ENCODE data around the gene CSNK1G1. TPM values are rescaled to one million over a fixed set of nuclear protein-coding genes. Genes with fewer than 3 reads are reported as not detected.

CSNK1G1 gene
- total and polyA plus RNA-seq, 2 of the 8 experiments (the other 6 are each of a cell fraction or from before 2014, with no cell fraction given) = 6.0 to 12.9 TPM

- no peak overlapping the region for H2BK20ac ChIP-seq (ENCODE audit: low read length)
- no peak overlapping the region for H2BK5ac ChIP-seq (ENCODE audit: low read depth, low read length)
- no peak overlapping the region for H3K27ac ChIP-seq (ENCODE audit: low read depth, low read length)
- H4K8ac ChIP-seq (ENCODE audit: extremely low read depth, insufficient read depth, low read length) = no peak overlapping the region
- H2BK12ac ChIP-seq (ENCODE audit: low read depth, low read length) = no peak overlapping the region
- no peak for TF ChIP-seq TCF12 (IDR thresholded peaks at IDR 0.05; ENCODE audit: low read depth, low read length)
- no peak overlapping the region for H3K9ac ChIP-seq (replicated peaks in 1 of 4; ENCODE audit: extremely low read depth in 1 of 4, low read depth in 3 of 4, low read length in 3 of 4)
- no peak overlapping the region for H3K23ac ChIP-seq (ENCODE audit: insufficient read length)
- H4K20me1 ChIP-seq (replicated peaks in 1 of 2; ENCODE audit: control insufficient read depth in 1 of 2, insufficient read depth in 2 of 2, low read length in 2 of 2) = peaks cover 0 to 3% of the 10 kb centered on the region in 2 experiments
- H3K56ac ChIP-seq (replicated peaks; ENCODE audit: insufficient read length, low read depth, low read length) = no peak overlapping the region
- H3K27me3 ChIP-seq (replicated peaks in 1 of 4; ENCODE audit: control insufficient read depth in 3 of 4, extremely low read depth in 1 of 4, insufficient read depth in 3 of 4, low read length in 3 of 4) = 0 out of 7 replicates have a peak, but pooled peaks cover 0 to 3% (median 1%) of the 10 kb centered on the region in 4 experiments
- ChIA-PET POLR2A (ENCODE audit: partially characterized antibody) (interaction anchor here (2.3 kb wide), 1 partner anchor 11 kb away, joined by 7 read pairs; no protein-coding TSS in a partner anchor), CTCF (ENCODE audit: partially characterized antibody) (interaction anchor here (1.0 to 1.4 kb wide), 5 partner anchors 9 to 77 kb away, joined by 3 to 7 read pairs (median 3); no protein-coding TSS in a partner anchor)
- no peak overlapping the region for H4K5ac ChIP-seq (ENCODE audit: insufficient read length, low read depth, low read length)
- H3K79me1 ChIP-seq (ENCODE audit: low read depth, low read length) = no peaks in the 10 kb centered on the region
- H3K36me3 ChIP-seq (ENCODE audit: control insufficient read depth in 2 of 4, insufficient read depth in 4 of 4, low read length in 3 of 4) = peaks cover 0 to 3% (median 0%) of the 10 kb centered on the region in 4 experiments; a peak in 1 of 8 replicates
- H2BK120ac ChIP-seq (replicated peaks; ENCODE audit: low read depth, low read length) = no peak overlapping the region
- FAIRE-seq (no peak), DNase-seq (ENCODE audit: low read depth in 1 of 2, low spot score in 2 of 2) (no peak)
- 86% methylated on average over 3 of the region's 3 CpGs; no CpG with 5 or more reads in 1 of the 2 experiments for WGBS, 2 experiments (ENCODE audit: extremely low coverage in 1 of 2, insufficient coverage in 1 of 2, insufficient read length in 1 of 2, insufficient replicate concordance in 2 of 2, low coverage in 1 of 2, low lambda C conversion rate in 2 of 2, missing lambda C conversion rate in 1 of 2)
- no peak overlapping the region for H3K4ac ChIP-seq (replicated peaks; ENCODE audit: insufficient read length, low read depth, low read length)
- H3K18ac ChIP-seq (ENCODE audit: extremely low read depth, low read length) = no peak overlapping the region
- H3K9me3 ChIP-seq (ENCODE audit: insufficient read depth in 2 of 2, low read depth in 1 of 2, low read length in 1 of 2) = no peaks in the 10 kb centered on the region
- no peaks in the 10 kb centered on the region for H3K79me2 ChIP-seq (ENCODE audit: control insufficient read depth in 1 of 2, insufficient read depth in 2 of 2, low read length in 2 of 2)
- H3K23me2 ChIP-seq (ENCODE audit: low read depth, low read length) = peaks cover 2% of the 10 kb centered on the region; the same call in 1 of the 2 replicates
- no peak overlapping the region for H4K91ac ChIP-seq (replicated peaks; ENCODE audit: insufficient read length, low read length)
- no peak overlapping the region for H2BK15ac ChIP-seq (ENCODE audit: low read length)
- no peak overlapping the region for H3K4me2 ChIP-seq (ENCODE audit: insufficient read depth in 1 of 2, low read depth in 2 of 2, low read length in 2 of 2)
- H2AK5ac ChIP-seq (ENCODE audit: low read depth, low read length) = no peak overlapping the region
- H3K4me1 ChIP-seq (replicated peaks in 1 of 4; ENCODE audit: control insufficient read depth in 3 of 4, insufficient read depth in 4 of 4, low read length in 3 of 4) = peaks cover 0 to 1% (median 0%) of the 10 kb centered on the region in 4 experiments; a peak in 2 of 7 replicates
- no peak overlapping the region for H3K4me3 ChIP-seq (ENCODE audit: extremely low read depth in 1 of 4, insufficient read depth in 2 of 4, low read depth in 3 of 4, low read length in 4 of 4)
- H3K14ac ChIP-seq (ENCODE audit: insufficient read length) = no peak overlapping the region
- H2AFZ ChIP-seq (ENCODE audit: low read length) = no peak overlapping the region
Measured at GRCh38 chr15:64146520-64146884, 209.5 kb downstream of the CSNK1G1 start.
